ENCODE measurements around the gene AKAP13.

AKAP13 gene

DNA sequence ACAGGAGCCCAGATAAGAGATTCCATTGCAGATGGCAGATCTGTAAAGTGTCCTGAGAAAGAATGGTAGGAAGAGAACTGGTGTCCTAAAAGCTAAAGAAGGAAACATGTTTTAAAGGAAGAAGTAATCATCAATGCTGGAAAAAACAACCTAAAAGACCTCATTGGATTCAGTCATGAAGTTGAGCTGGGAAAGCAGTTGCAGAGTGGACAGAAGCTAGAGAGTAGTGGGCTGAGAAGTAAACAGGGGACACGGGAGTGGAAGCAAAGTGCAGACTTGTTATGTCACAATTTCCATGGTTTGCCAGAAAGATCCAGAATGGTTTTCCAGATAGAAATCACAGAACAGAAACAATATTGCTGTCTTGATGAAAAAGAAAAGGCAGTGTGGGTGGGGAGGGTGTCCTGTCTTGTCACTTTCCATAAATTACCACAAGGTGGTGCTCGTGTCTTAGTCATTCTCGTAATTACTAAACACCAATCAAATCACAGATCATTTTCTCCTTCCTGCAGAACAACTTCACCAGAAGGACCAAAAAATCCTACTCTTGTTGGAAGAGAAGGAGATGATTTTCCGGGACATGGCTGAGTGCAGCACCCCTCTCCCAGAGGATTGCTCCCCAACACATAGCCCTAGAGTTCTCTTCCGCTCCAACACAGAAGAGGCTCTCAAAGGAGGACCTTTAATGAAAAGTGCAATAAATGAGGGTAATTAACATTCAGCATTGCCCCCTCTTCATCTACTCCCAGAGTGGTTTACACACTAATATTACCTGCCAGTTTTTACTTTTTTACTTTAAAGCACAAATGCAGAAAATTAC is 349.8 kb downstream of the AKAP13 start:
- no peak for DNase-seq (ENCODE audit: low read depth, low spot score)
- ChIA-PET POLR2A (no interaction called here), CTCF (interaction anchor here (0.7 to 6.9 kb wide), 18 partner anchors 9 to 434 kb away, joined by 3 to 99 read pairs (median 4); no protein-coding TSS in a partner anchor)
- H3K4me3 ChIP-seq (ENCODE audit: low read depth, low read length) = no peak overlapping the region
- TF ChIP-seq, protein P1, sequence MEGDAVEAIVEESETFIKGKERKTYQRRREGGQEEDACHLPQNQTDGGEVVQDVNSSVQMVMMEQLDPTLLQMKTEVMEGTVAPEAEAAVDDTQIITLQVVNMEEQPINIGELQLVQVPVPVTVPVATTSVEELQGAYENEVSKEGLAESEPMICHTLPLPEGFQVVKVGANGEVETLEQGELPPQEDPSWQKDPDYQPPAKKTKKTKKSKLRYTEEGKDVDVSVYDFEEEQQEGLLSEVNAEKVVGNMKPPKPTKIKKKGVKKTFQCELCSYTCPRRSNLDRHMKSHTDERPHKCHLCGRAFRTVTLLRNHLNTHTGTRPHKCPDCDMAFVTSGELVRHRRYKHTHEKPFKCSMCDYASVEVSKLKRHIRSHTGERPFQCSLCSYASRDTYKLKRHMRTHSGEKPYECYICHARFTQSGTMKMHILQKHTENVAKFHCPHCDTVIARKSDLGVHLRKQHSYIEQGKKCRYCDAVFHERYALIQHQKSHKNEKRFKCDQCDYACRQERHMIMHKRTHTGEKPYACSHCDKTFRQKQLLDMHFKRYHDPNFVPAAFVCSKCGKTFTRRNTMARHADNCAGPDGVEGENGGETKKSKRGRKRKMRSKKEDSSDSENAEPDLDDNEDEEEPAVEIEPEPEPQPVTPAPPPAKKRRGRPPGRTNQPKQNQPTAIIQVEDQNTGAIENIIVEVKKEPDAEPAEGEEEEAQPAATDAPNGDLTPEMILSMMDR (IDR thresholded peaks at IDR 0.05; ENCODE audit: insufficient read depth, low read length, missing control alignments) = peak; percentile 54

DNA sequence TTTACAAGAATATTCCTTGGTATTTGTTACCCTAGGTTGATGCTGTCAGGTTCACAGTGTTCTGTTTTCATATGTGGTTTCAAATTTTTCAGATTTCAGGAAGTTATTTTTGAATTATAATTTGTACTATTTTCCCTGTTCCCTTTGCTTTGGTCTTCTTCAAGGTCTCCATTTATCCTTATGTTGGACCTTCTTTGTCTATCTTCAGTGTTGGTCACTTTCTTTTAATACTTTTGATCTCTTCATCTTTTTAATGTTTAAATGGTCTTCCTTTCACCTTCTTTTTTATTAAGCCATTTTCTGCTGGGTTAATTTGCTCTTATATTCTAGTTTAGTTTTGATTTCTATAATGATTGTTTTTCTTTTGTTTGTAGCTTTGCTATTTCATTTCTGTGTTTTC is 353.0 kb downstream of the AKAP13 start:
- ChIA-PET POLR2A (no interaction called here), CTCF (interaction anchor here (1.3 to 3.8 kb wide), 3 partner anchors 8 to 108 kb away, joined by 4 to 48 read pairs (median 13); no protein-coding TSS in a partner anchor)
- no peak overlapping the region for H3K4me3 ChIP-seq (ENCODE audit: low read depth, low read length)
- TF ChIP-seq, protein P1 (IDR thresholded peaks at IDR 0.05; ENCODE audit: insufficient read depth, low read length, missing control alignments) = no peak
- no peak for DNase-seq (ENCODE audit: low read depth, low spot score)

DNA sequence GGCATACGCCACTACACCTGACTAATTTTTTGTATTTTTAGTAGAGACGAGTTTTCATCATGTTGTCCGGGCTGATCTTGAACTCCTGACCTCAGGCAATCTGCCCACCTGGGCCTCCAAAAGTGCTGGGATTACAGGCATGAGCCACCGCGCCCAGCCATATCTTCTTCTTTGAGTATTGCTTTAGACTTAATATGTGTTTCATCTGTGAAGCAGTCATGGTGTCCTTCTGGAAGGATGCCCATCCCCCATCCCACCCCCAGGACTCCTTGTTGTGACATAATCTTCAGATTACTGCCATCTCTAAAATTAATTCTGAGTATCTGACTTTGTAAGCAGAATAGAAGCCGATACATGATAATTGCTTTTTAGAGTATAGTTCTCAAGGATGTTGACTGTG is 356.7 kb downstream of the AKAP13 start:
- TF ChIP-seq, protein P1 (IDR thresholded peaks at IDR 0.05; ENCODE audit: insufficient read depth, low read length, missing control alignments) = no peak
- no peak for DNase-seq (ENCODE audit: low read depth, low spot score)
- no peak overlapping the region for H3K4me3 ChIP-seq (ENCODE audit: low read depth, low read length)
- ChIA-PET CTCF (interaction anchor here (1.9 to 4.3 kb wide), 2 partner anchors 13 to 95 kb away, joined by 4 to 25 read pairs; no protein-coding TSS in a partner anchor), POLR2A (no interaction called here)

DNA sequence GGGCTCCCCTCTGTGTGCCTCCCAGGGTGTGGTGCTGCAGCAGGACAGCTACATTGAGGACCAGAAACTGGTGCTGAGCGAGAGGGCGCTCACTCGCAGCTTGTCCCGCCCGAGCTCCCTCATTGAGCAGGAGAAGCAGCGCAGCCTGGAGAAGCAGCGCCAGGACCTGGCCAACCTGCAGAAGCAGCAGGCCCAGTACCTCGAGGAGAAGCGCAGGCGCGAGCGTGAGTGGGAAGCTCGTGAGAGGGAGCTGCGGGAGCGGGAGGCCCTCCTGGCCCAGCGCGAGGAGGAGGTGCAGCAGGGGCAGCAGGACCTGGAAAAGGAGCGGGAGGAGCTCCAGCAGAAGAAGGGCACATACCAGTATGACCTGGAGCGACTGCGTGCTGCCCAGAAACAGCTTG is 360.6 kb downstream of the AKAP13 start:
- TF ChIP-seq, protein P1 (IDR thresholded peaks at IDR 0.05; ENCODE audit: insufficient read depth, low read length, missing control alignments) = no peak
- POLR2A ChIA-PET = no interaction called here
- DNase-seq (ENCODE audit: low read depth, low spot score) = no peak
- H3K4me3 ChIP-seq (ENCODE audit: low read depth, low read length) = no peak overlapping the region
- CTCF ChIA-PET = interaction anchor here (0.8 to 7.0 kb wide), 5 partner anchors 10 to 113 kb away, joined by 3 to 55 read pairs (median 6); no protein-coding TSS in a partner anchor

DNA sequence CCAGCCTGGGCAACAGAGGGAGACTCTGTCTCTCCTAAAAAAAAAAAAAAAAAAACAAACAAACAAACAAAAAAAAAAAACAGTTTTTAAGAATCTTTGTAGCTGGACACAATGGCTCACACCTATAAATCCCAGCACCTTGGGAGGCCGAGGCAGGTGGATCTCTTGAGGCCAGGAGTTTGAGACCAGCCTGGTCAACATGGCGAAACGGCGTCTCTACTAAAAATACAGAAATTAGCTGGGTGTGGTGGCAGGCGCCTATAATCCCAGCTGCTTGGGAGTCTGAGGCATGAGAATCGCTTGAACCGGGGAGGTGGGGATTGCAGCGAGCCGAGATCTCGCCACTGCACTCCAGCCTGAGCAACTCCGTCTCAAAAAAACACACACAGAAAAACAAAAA is 361.3 kb downstream of the AKAP13 start:
- no peak for DNase-seq (ENCODE audit: low read depth, low spot score)
- CTCF ChIA-PET = interaction anchor here (0.8 to 7.0 kb wide), 7 partner anchors 10 to 112 kb away, joined by 3 to 55 read pairs (median 7); no protein-coding TSS in a partner anchor
- TF ChIP-seq, protein P1 (IDR thresholded peaks at IDR 0.05; ENCODE audit: insufficient read depth, low read length, missing control alignments) = no peak
- POLR2A ChIA-PET = no interaction called here
- H3K4me3 ChIP-seq (ENCODE audit: low read depth, low read length) = no peak overlapping the region

DNA sequence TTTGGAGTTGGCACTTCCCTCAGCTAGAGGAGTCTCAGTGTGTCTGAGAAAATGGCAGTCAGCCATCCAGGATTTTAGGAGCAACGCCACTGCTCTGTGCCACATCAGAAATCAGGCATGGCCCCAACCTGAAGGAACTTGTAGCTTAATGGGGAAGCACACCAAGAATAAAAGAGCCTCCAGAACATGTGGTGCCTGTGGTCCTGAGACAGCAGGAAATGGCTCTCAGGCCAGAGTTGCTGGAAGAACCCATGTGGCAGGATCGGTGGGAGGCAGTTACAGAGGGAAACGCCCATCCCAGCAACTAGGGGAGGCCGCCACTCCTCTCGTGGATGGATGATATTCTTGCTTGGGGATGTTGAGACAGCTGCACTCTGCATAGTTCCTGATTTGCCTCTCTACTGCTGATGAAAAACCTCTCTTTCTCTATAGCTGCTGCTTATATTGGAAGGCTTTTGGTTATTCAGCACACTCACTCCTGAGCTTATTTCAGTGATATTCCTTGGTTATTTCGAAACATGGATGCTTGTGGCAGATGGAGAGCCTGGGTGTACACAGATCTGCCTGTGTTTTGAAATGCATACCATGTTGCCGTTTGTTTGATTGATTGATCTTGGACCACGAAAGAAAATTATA is 361.9 kb downstream of the AKAP13 start:
- H3K4me3 ChIP-seq (ENCODE audit: low read depth, low read length) = no peak overlapping the region
- peak; percentile 34 for DNase-seq (ENCODE audit: low read depth, low spot score)
- ChIA-PET POLR2A (no interaction called here), CTCF (interaction anchor here (1.4 to 7.0 kb wide), 5 partner anchors 10 to 111 kb away, joined by 6 to 55 read pairs (median 8); no protein-coding TSS in a partner anchor)
- TF ChIP-seq, protein P1 (IDR thresholded peaks at IDR 0.05; ENCODE audit: insufficient read depth, low read length, missing control alignments) = no peak
